ENCODE measurements around the gene TMEM37. TPM values are rescaled to one million over a fixed set of nuclear protein-coding genes. Genes with fewer than 3 reads are reported as not detected.

Gene TMEM37
- total and polyA plus RNA-seq, 2 experiments from 2014 or later = 52.6 to 123 TPM

DNA sequence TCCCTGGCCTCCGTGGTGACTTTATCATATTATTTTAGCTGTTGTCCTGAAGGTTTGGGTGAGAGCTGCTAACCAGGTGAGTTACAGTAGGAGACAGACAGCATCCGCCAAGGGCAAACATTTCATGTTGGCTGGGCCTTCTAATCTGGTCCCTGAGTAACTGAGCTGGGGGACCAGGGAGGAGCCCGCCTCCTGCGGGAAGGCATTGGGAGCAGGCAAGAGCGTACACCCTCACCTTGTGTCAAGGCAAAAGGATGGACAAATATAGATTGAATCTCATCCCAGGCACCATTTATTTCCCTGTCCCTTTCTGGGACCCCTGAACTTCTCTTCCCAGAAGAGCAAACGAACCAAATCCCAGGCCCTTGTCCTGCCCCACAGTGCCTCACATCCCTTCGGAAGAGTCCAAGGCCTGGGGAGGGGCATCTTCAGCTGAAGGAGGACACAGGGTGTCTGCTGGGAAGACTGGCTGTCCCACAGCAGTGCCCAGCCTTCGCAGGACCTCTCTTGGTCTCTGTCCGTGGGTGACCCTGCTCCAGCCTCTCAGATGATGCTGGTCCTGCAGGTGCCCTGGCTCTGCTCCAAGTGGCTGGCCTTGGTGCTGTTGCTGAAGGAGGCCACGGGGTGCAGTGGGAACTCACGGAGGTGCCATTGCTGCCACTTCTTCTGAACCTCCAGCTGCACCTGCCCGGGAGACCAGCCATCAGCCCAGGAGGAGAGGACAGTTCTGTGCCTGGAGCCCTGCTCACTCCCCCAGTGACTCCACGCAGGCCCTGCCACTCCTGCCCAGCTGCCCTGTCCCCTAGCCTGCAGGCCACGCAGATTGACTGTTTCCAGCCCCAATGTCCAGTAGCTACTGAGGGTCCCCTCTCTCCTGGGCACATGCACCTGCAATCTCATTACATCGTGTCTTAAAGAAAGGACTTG lies 8.2 kb downstream of the TMEM37 start:
- H3K9me3 ChIP-seq (ENCODE audit: low read depth) = no peaks in the 10 kb centered on the region
- peaks cover 30% of the 10 kb centered on the region for H3K79me2 ChIP-seq
- H2AFZ ChIP-seq = no peak overlapping the region

DNA sequence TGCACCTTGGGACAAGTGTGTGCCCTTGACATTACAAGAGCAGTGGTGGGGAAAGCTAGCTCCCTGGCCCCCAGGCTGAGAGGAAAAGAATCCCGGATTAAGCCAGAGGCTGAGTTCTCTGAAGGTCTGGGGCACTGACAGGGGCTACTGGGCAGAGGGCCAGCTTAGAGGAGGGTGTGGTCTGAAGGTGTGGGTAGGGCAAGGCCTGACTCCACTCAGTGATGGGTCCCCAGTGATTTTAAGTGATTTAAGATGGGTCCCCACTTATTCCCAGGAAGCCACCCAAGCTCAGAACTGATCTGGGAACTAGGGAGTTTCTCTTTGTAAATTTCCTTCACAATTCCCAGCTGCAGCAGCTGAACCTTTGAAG lies 8.8 kb downstream of the TMEM37 start:
- no peaks in the 10 kb centered on the region for H3K36me3 ChIP-seq (replicated peaks; ENCODE audit: insufficient read depth, low read depth)
- no peak for TF ChIP-seq EZH2 (IDR thresholded peaks at IDR 0.05; ENCODE audit: borderline replicate concordance)
- no peak for TF ChIP-seq EZH2phosphoT487 (IDR thresholded peaks at IDR 0.05; ENCODE audit: low read depth, severe bottlenecking, unreplicated experiment)
- TF ChIP-seq, protein P1, sequence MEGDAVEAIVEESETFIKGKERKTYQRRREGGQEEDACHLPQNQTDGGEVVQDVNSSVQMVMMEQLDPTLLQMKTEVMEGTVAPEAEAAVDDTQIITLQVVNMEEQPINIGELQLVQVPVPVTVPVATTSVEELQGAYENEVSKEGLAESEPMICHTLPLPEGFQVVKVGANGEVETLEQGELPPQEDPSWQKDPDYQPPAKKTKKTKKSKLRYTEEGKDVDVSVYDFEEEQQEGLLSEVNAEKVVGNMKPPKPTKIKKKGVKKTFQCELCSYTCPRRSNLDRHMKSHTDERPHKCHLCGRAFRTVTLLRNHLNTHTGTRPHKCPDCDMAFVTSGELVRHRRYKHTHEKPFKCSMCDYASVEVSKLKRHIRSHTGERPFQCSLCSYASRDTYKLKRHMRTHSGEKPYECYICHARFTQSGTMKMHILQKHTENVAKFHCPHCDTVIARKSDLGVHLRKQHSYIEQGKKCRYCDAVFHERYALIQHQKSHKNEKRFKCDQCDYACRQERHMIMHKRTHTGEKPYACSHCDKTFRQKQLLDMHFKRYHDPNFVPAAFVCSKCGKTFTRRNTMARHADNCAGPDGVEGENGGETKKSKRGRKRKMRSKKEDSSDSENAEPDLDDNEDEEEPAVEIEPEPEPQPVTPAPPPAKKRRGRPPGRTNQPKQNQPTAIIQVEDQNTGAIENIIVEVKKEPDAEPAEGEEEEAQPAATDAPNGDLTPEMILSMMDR (IDR thresholded peaks at IDR 0.05; ENCODE audit: poor library complexity) = no peak
- no peak for DNase-seq (ENCODE audit: low spot score)
- H3K4me1 ChIP-seq (ENCODE audit: insufficient read depth) = peaks cover 33% of the 10 kb centered on the region
- H3K4me2 ChIP-seq = no peak overlapping the region
- 64% methylated on average over 1 of the region's 1 CpG for WGBS (ENCODE audit: low lambda C conversion rate, missing lambda C conversion rate)
- H3K4me3 ChIP-seq = no peak overlapping the region
- H4K20me1 ChIP-seq (ENCODE audit: insufficient read depth, poor library complexity, severe bottlenecking) = no peaks in the 10 kb centered on the region
- no peak overlapping the region for H2AFZ ChIP-seq
- no peak overlapping the region for H3K27ac ChIP-seq
- H3K79me2 ChIP-seq = peaks cover 23% of the 10 kb centered on the region
- H3K9me3 ChIP-seq (ENCODE audit: low read depth) = no peaks in the 10 kb centered on the region
- H3K9me2 ChIP-seq (replicated peaks; ENCODE audit: insufficient read depth) = no peaks in the 10 kb centered on the region
- H3K27me3 ChIP-seq = no peaks in the 10 kb centered on the region

More for the DNA sequence above, 8.2 kb downstream of the TMEM37 start:
- H3K9me2 ChIP-seq (replicated peaks; ENCODE audit: insufficient read depth) = no peaks in the 10 kb centered on the region
- no peak overlapping the region for H3K4me2 ChIP-seq
- WGBS (ENCODE audit: low lambda C conversion rate, missing lambda C conversion rate) = 79% methylated on average over 15 of the region's 15 CpGs
- TF ChIP-seq, protein P1 (IDR thresholded peaks at IDR 0.05; ENCODE audit: poor library complexity) = no peak
- TF ChIP-seq EZH2 (IDR thresholded peaks at IDR 0.05; ENCODE audit: borderline replicate concordance) (no peak), EZH2phosphoT487 (IDR thresholded peaks at IDR 0.05; ENCODE audit: low read depth, severe bottlenecking, unreplicated experiment) (no peak)
- no peaks in the 10 kb centered on the region for H3K36me3 ChIP-seq (replicated peaks; ENCODE audit: insufficient read depth, low read depth)
- H3K4me3 ChIP-seq = no peak overlapping the region
- H3K27ac ChIP-seq = no peak overlapping the region
- no peaks in the 10 kb centered on the region for H3K27me3 ChIP-seq
- DNase-seq (ENCODE audit: low spot score) = no peak
- peaks cover 40% of the 10 kb centered on the region for H3K4me1 ChIP-seq (ENCODE audit: insufficient read depth)
- H4K20me1 ChIP-seq (ENCODE audit: insufficient read depth, poor library complexity, severe bottlenecking) = no peaks in the 10 kb centered on the region

DNA sequence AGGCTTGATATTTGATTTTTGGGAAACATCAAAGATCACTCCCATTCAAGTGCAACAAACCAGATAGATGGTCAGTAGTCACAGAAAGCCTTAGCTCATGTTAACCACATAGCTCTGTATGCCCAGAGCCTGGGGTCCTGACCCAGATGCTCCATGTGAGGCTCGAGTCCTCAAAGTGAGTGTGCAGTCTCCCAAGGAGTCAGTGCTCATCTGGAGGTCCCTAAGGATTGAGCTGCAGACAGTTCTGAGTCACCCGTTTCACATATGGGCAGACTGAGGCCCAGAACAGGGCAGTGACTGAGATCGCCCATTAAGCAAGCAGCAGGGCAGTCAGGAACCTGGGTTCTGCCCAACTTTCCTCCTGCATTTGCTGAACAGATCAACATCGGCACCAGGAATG lies 9.2 kb downstream of the TMEM37 start:
- H3K79me2 ChIP-seq = peaks cover 19% of the 10 kb centered on the region
- H3K9me2 ChIP-seq (replicated peaks; ENCODE audit: insufficient read depth) = no peaks in the 10 kb centered on the region
- H2AFZ ChIP-seq = no peak overlapping the region
- H3K27ac ChIP-seq = no peak overlapping the region
- DNase-seq (ENCODE audit: low spot score) = no peak
- H3K4me1 ChIP-seq (ENCODE audit: insufficient read depth) = peaks cover 29% of the 10 kb centered on the region
- H3K4me2 ChIP-seq = no peak overlapping the region
- H4K20me1 ChIP-seq (ENCODE audit: insufficient read depth, poor library complexity, severe bottlenecking) = no peaks in the 10 kb centered on the region
- WGBS (ENCODE audit: low lambda C conversion rate, missing lambda C conversion rate) = 89% methylated on average over 4 of the region's 4 CpGs
- no peaks in the 10 kb centered on the region for H3K27me3 ChIP-seq
- H3K9me3 ChIP-seq (ENCODE audit: low read depth) = no peaks in the 10 kb centered on the region
- no peaks in the 10 kb centered on the region for H3K36me3 ChIP-seq (replicated peaks; ENCODE audit: insufficient read depth, low read depth)
- TF ChIP-seq EZH2phosphoT487 (IDR thresholded peaks at IDR 0.05; ENCODE audit: low read depth, severe bottlenecking, unreplicated experiment) (no peak), EZH2 (IDR thresholded peaks at IDR 0.05; ENCODE audit: borderline replicate concordance) (no peak)
- TF ChIP-seq, protein P1 (IDR thresholded peaks at IDR 0.05; ENCODE audit: poor library complexity) = no peak
- no peak overlapping the region for H3K4me3 ChIP-seq
